H1 (cell line): ENCODE data around the gene GLS. TPM values are rescaled to one million over a fixed set of nuclear protein-coding genes. Genes with fewer than 3 reads are reported as not detected.

ENCODE experiments used
- CTCF ChIA-PET: fragments of 300-600 bp; sonication (Branson Sonifier 250); formaldehyde crosslinking; loops from one replicate; lab custom pipeline; 2021; ENCODE audit not compliant: partially characterized antibody; lab: Charles Lee
- POLR2A ChIA-PET: fragments of 300-600 bp; sonication (Branson Sonifier 250); formaldehyde crosslinking; loops from one replicate; lab custom pipeline; 2021; ENCODE audit warnings: inconsistent platforms; ENCODE audit not compliant: partially characterized antibody; lab: Charles Lee
- DNase-seq, 2 experiments: peaks; one replicate each; pipeline versions ENCODE4 v3.0.0 to v3.0.0-alpha.2; 2010 to 2022; ENCODE audit warnings: low spot score in 2 of 2, low read depth in 1 of 2, mixed read lengths in 1 of 2
- FAIRE-seq: peaks from 2 replicates; lab custom pipeline; 2011; peaks lifted over from hg19 to GRCh38; lab: Jason Lieb, UNC
- H2AFZ ChIP-seq: 2 replicates; pipeline ENCODE4 v1.8.1; 2012; ENCODE audit warnings: low read length, inconsistent platforms
- H2AK5ac ChIP-seq: 2 replicates; pipeline ENCODE4 v1.6.1; 2013; ENCODE audit warnings: low read depth, low read length
- H2BK120ac ChIP-seq: replicated peaks from 2 replicates; pipeline ENCODE3; 2013; ENCODE audit warnings: low read depth, low read length, inconsistent platforms
- H2BK12ac ChIP-seq: 2 replicates; pipeline ENCODE4 v1.6.1; 2013; ENCODE audit warnings: low read depth, low read length
- H2BK15ac ChIP-seq: 2 replicates; pipeline ENCODE4 v1.6.1; 2013; ENCODE audit warnings: low read length
- H2BK20ac ChIP-seq: 2 replicates; pipeline ENCODE4 v1.6.1; 2013; ENCODE audit warnings: low read length
- H2BK5ac ChIP-seq: 2 replicates; pipeline ENCODE4 v1.6.1; 2013; ENCODE audit warnings: low read depth, low read length
- H3K14ac ChIP-seq: 2 replicates; pipeline ENCODE4 v1.6.1; 2013; ENCODE audit warnings: inconsistent platforms; ENCODE audit not compliant: insufficient read length
- H3K18ac ChIP-seq: 2 replicates; pipeline ENCODE4 v1.6.1; 2013; ENCODE audit warnings: low read length; ENCODE audit errors: extremely low read depth
- H3K23ac ChIP-seq: 2 replicates; pipeline ENCODE4 v1.6.1; 2013; ENCODE audit warnings: inconsistent platforms; ENCODE audit not compliant: insufficient read length
- H3K23me2 ChIP-seq: 2 replicates; pipeline ENCODE4 v1.6.1; 2013; ENCODE audit warnings: low read depth, low read length
- H3K27ac ChIP-seq: 2 replicates; pipeline ENCODE4 v1.6.1; 2011; ENCODE audit warnings: low read depth, low read length, inconsistent platforms
- H3K27me3 ChIP-seq, 4 experiments: replicated peaks in 1 of 4; 1 replicate in 1 of 4; 2 replicates in 3 of 4; pipeline versions ENCODE4 v1.6.1 to v1.8.1; 2011 to 2013; ENCODE audit warnings: low read length in 3 of 4, mild to moderate bottlenecking in 3 of 4, inconsistent platforms in 2 of 4, mixed read lengths in 2 of 4, moderate library complexity in 1 of 4; ENCODE audit not compliant: control insufficient read depth in 3 of 4, insufficient read depth in 3 of 4; ENCODE audit errors: extremely low read depth in 1 of 4
- H3K36me3 ChIP-seq, 4 experiments: 2 replicates each; pipeline versions ENCODE4 v1.6.1 to v1.8.1; 2011 to 2013; ENCODE audit warnings: mild to moderate bottlenecking in 4 of 4, low read length in 3 of 4, moderate library complexity in 2 of 4, control low read depth in 1 of 4, inconsistent platforms in 1 of 4; ENCODE audit not compliant: insufficient read depth in 4 of 4, control insufficient read depth in 2 of 4
- H3K4ac ChIP-seq: replicated peaks from 2 replicates; pipeline ENCODE3; 2013; ENCODE audit warnings: low read length, low read depth, mixed read lengths, inconsistent platforms; ENCODE audit not compliant: insufficient read length
- H3K4me1 ChIP-seq, 4 experiments: replicated peaks in 1 of 4; 1 replicate in 1 of 4; 2 replicates in 3 of 4; pipeline versions ENCODE4 v1.6.1 to v1.8.1; 2011 to 2013; ENCODE audit warnings: low read length in 3 of 4, inconsistent platforms in 2 of 4, mixed read lengths in 1 of 4; ENCODE audit not compliant: insufficient read depth in 4 of 4, control insufficient read depth in 3 of 4
- H3K4me2 ChIP-seq, 2 experiments: 2 replicates each; pipeline versions ENCODE4 v1.6.1 to v1.8.1; 2011 to 2013; ENCODE audit warnings: low read depth in 2 of 2, low read length in 2 of 2, control low read depth in 1 of 2, inconsistent platforms in 1 of 2, mild to moderate bottlenecking in 1 of 2; ENCODE audit not compliant: insufficient read depth in 1 of 2
- H3K4me3 ChIP-seq, 4 experiments: fragments of 200-600, 300-600 bp in 1 of 4; sonication (generic), shearing (Covaris generic), sonication (Bioruptor Twin) in 1 of 4; 2 replicates each; pipeline versions ENCODE4 v1.5.1 to v1.8.1; 2011 to 2016; ENCODE audit warnings: low read length in 4 of 4, low read depth in 3 of 4, control low read depth in 2 of 4, inconsistent platforms in 2 of 4, mild to moderate bottlenecking in 2 of 4, mixed read lengths in 1 of 4, moderate library complexity in 1 of 4; ENCODE audit not compliant: insufficient read depth in 2 of 4; ENCODE audit errors: extremely low read depth in 1 of 4
- H3K56ac ChIP-seq: replicated peaks from 2 replicates; pipeline ENCODE3; 2013; ENCODE audit warnings: low read depth, mild to moderate bottlenecking, mixed read lengths, low read length, inconsistent platforms; ENCODE audit not compliant: insufficient read length
- H3K79me1 ChIP-seq: 2 replicates; pipeline ENCODE4 v1.6.1; 2013; ENCODE audit warnings: low read depth, low read length, control low read depth
- H3K79me2 ChIP-seq, 2 experiments: 2 replicates each; pipeline versions ENCODE4 v1.6.1 to v1.8.1; 2012 to 2013; ENCODE audit warnings: low read length in 2 of 2, mild to moderate bottlenecking in 2 of 2, inconsistent platforms in 1 of 2; ENCODE audit not compliant: insufficient read depth in 2 of 2, control insufficient read depth in 1 of 2
- H3K9ac ChIP-seq, 4 experiments: replicated peaks in 1 of 4; 1 replicate in 1 of 4; 2 replicates in 3 of 4; pipeline versions ENCODE4 v1.6.1 to v1.8.1; 2011 to 2013; ENCODE audit warnings: low read depth in 3 of 4, low read length in 3 of 4, control low read depth in 2 of 4, mild to moderate bottlenecking in 2 of 4, moderate library complexity in 2 of 4, inconsistent platforms in 1 of 4; ENCODE audit errors: extremely low read depth in 1 of 4
- H3K9me3 ChIP-seq, 2 experiments: 2 replicates each; pipeline versions ENCODE4 v1.6.1 to v1.8.1; 2012 to 2013; ENCODE audit warnings: mild to moderate bottlenecking in 2 of 2, moderate library complexity in 2 of 2, control low read depth in 1 of 2, inconsistent platforms in 1 of 2, low read depth in 1 of 2, low read length in 1 of 2, mixed read lengths in 1 of 2; ENCODE audit not compliant: insufficient read depth in 2 of 2
- H4K20me1 ChIP-seq, 2 experiments: replicated peaks in 1 of 2; 2 replicates each; pipeline versions ENCODE3 to v1.8.1; 2011 to 2013; ENCODE audit warnings: inconsistent platforms in 2 of 2, low read length in 2 of 2, mild to moderate bottlenecking in 1 of 2; ENCODE audit not compliant: insufficient read depth in 2 of 2, control insufficient read depth in 1 of 2
- H4K5ac ChIP-seq: 2 replicates; pipeline ENCODE4 v1.6.1; 2013; ENCODE audit warnings: low read length, low read depth, mixed read lengths, inconsistent platforms; ENCODE audit not compliant: insufficient read length
- H4K8ac ChIP-seq: 2 replicates; pipeline ENCODE4 v1.8.0; 2013; ENCODE audit warnings: mild to moderate bottlenecking, moderate library complexity, low read length, inconsistent platforms; ENCODE audit not compliant: insufficient read depth; ENCODE audit errors: extremely low read depth
- H4K91ac ChIP-seq: replicated peaks from 2 replicates; pipeline ENCODE3; 2013; ENCODE audit warnings: low read length, mixed read lengths, inconsistent platforms; ENCODE audit not compliant: insufficient read length
- BACH1 ChIP-seq: IDR thresholded peaks from 2 replicates; pipeline ENCODE4 v1.6.1; 2012; ENCODE audit warnings: low read length, improper control_type of control experiment
- BRCA1 ChIP-seq: IDR thresholded peaks from 2 replicates; pipeline ENCODE4 v1.6.1; 2012; ENCODE audit warnings: low read depth, low read length, improper control_type of control experiment
- CEBPB ChIP-seq: IDR thresholded peaks from 2 replicates; pipeline ENCODE4 v1.6.1; 2012; ENCODE audit warnings: low read depth, low read length
- CHD1 ChIP-seq: IDR thresholded peaks from 2 replicates; pipeline ENCODE4 v1.6.1; 2012; ENCODE audit warnings: low read depth, low read length, improper control_type of control experiment
- CTCF ChIP-seq, 3 experiments: IDR thresholded peaks; 1 replicate in 2 of 3; 2 replicates in 1 of 3; pipeline versions ENCODE4 v1.5.1 to v1.6.1; 2011; ENCODE audit warnings: low read length in 3 of 3, mild to moderate bottlenecking in 3 of 3, inconsistent platforms in 2 of 3, low read depth in 1 of 3, moderate library complexity in 1 of 3; ENCODE audit not compliant: insufficient read depth in 1 of 3; ENCODE audit errors: control extremely low read depth in 1 of 3
- EZH2 ChIP-seq: fragments of 200-600 bp; sonication (generic); IDR thresholded peaks from 2 replicates; pipeline ENCODE4 v1.7.1; 2012; ENCODE audit warnings: low read depth, mild to moderate bottlenecking, moderate library complexity, low read length, inconsistent platforms; ENCODE audit not compliant: severe bottlenecking
- FOSL1 ChIP-seq: IDR thresholded peaks from 2 replicates; pipeline ENCODE4 v1.6.1; 2011; ENCODE audit warnings: mild to moderate bottlenecking, low read depth, low read length, moderate library complexity; ENCODE audit not compliant: insufficient read depth
- GABPA ChIP-seq: IDR thresholded peaks from 2 replicates; pipeline ENCODE4 v1.6.1; 2011; ENCODE audit warnings: mild to moderate bottlenecking, low read length, moderate library complexity, borderline replicate concordance; ENCODE audit not compliant: insufficient read depth
- JUND ChIP-seq: IDR thresholded peaks from 2 replicates; pipeline ENCODE4 v1.6.1; 2011; ENCODE audit warnings: mild to moderate bottlenecking, improper control_type of control experiment, low read length
- POU5F1 ChIP-seq: IDR thresholded peaks from 2 replicates; pipeline ENCODE4 v1.6.1; 2011; ENCODE audit warnings: low read depth, mild to moderate bottlenecking, low read length, moderate library complexity
- RXRA ChIP-seq: IDR thresholded peaks from 2 replicates; pipeline ENCODE4 v1.6.1; 2011; ENCODE audit warnings: low read depth, mild to moderate bottlenecking, low read length, moderate library complexity; ENCODE audit not compliant: insufficient read depth
- SUZ12 ChIP-seq: fragments of 200-600 bp; sonication (generic); IDR thresholded peaks from 2 replicates; pipeline ENCODE4 v1.6.1; 2012; ENCODE audit warnings: mild to moderate bottlenecking, inconsistent platforms, low read length, moderate library complexity, mixed read lengths
- whole genome bisulfite sequencing, 2 experiments: shearing (Covaris generic) in 1 of 2; methylation state at CpG; one replicate each; pipeline versions ENCODE4 v1.1.6 to v1.1.7; 2013 to 2015; ENCODE audit warnings: low lambda C conversion rate in 2 of 2, mixed read lengths in 2 of 2, inconsistent platforms in 1 of 2, low coverage in 1 of 2, missing lambda C conversion rate in 1 of 2; ENCODE audit not compliant: insufficient replicate concordance in 2 of 2, insufficient coverage in 1 of 2, insufficient read length in 1 of 2; ENCODE audit errors: extremely low coverage in 1 of 2, missing lambda C conversion rate in 1 of 2; 5-methylcytosine and 5-hydroxymethylcytosine counted together
- polyA plus RNA-seq, 7 experiments: library from polyadenylated mRNA; depleted of rRNA in 3 of 7; stranded (reverse) in 5 of 7; unstranded in 2 of 7; fragments of >200 nt in 5 of 7; fragments of 200-250 nt in 2 of 7; gene quantifications; 1 replicate in 5 of 7; 2 replicates in 1 of 7; 4 replicates in 1 of 7; pipeline versions ENCODE4 v1.2.1 to v1.2.3, GENCODE V29; 2011 to 2013; ENCODE audit warnings: missing spikeins in 2 of 7, mixed read lengths in 2 of 7
- total RNA-seq: library from RNA; stranded (reverse); fragmentation: NEBNext Ultra II Directional; extraction: Animal tissue kit (Norgen Biotek cat#: 25700); gene quantifications from 2 replicates; pipeline ENCODE4 v1.2.1, GENCODE V29; 2021

GLS gene
- total and polyA plus RNA-seq, 2 of the 8 experiments (the other 6 are each of a cell fraction or from before 2014, with no cell fraction given), result 15.7 to 89.8 TPM

- no peaks in the 10 kb centered on the region; the same call in 1 of the 2 replicates for H3K23me2 ChIP-seq
- no peak overlapping the region for H3K27ac ChIP-seq
- H4K20me1 ChIP-seq, result no peaks in the 10 kb centered on the region
- H3K9ac ChIP-seq, result no peak overlapping the region
- no peak overlapping the region for H4K5ac ChIP-seq
- no peaks in the 10 kb centered on the region for H3K4me1 ChIP-seq
- H2AK5ac ChIP-seq, result no peak overlapping the region
- no peak overlapping the region for H2BK120ac ChIP-seq
- H3K23ac ChIP-seq, result no peak overlapping the region
- H2BK5ac ChIP-seq, result no peak overlapping the region
- no peak overlapping the region for H3K56ac ChIP-seq
- CTCF ChIA-PET, result interaction anchor here (0.5 to 1.1 kb wide), 3 partner anchors 8 to 180 kb away, joined by 3 to 5 read pairs (median 4); no protein-coding TSS in a partner anchor
- H2BK20ac ChIP-seq, result no peak overlapping the region
- H3K79me2 ChIP-seq, result no peaks in the 10 kb centered on the region
- H3K4ac ChIP-seq, result no peak overlapping the region
- FAIRE-seq (no peak), DNase-seq (no peak)
- no peak overlapping the region for H2BK15ac ChIP-seq
- H3K4me3 ChIP-seq, result no peak overlapping the region
- WGBS, 2 experiments, result 100% methylated on average over 1 of the region's 1 CpG; no CpG with 5 or more reads in 1 of the 2 experiments
- no peaks in the 10 kb centered on the region for H3K9me3 ChIP-seq
- H4K8ac ChIP-seq, result no peak overlapping the region
- no peak overlapping the region for H3K4me2 ChIP-seq
- H3K79me1 ChIP-seq, result no peaks in the 10 kb centered on the region
- H4K91ac ChIP-seq, result no peak overlapping the region
- no peak overlapping the region for H3K14ac ChIP-seq
- H2AFZ ChIP-seq, result no peak overlapping the region
- POLR2A ChIA-PET, result no interaction called here
- no peak overlapping the region for H3K18ac ChIP-seq
- H3K36me3 ChIP-seq, result no peaks in the 10 kb centered on the region
- no peaks in the 10 kb centered on the region for H3K27me3 ChIP-seq
- H2BK12ac ChIP-seq, result no peak overlapping the region
- no peak for TF ChIP-seq CTCF (IDR thresholded peaks at IDR 0.05; ENCODE audit: control extremely low read depth in 1 of 3, insufficient read depth in 1 of 3, low read depth in 1 of 3, low read length in 3 of 3)
- no peak for TF ChIP-seq BACH1
- TF ChIP-seq GABPA, result no peak
- no peak for TF ChIP-seq EZH2
- TF ChIP-seq FOSL1, result no peak
- no peak for TF ChIP-seq JUND
- no peak for TF ChIP-seq SUZ12
- TF ChIP-seq RXRA, result no peak
- no peak for TF ChIP-seq CEBPB
- TF ChIP-seq CHD1, result no peak
- no peak for TF ChIP-seq BRCA1
- no peak for TF ChIP-seq POU5F1
Observed at GRCh38 chr2:190842606-190843104, 38.0 kb upstream of the GLS start.
